ENCODE measurements around the gene CHAC1.

CHAC1 gene

DNA sequence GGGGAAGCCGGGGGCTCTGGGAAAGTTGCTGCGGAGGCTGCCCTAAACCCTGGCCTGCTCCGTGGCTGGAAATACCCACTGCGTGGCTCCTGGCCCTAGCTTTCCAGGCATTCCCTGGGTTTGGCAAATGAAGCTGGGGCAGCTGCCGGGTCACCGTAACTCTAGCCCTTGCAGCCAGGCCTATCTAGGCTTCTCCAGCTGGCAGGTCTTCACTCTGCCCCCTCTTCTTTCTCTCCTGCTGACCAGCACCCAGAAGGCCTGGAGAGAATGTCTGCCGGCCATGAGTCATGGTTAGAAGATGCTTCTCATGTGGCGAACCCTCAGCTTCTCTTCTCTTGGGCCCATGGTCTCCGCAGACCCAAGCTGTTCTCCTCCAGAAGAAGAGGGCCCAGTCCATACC lies 29.7 kb upstream of the CHAC1 start:
- no peak for DNase-seq (ENCODE audit: low read depth in 2 of 2, low spot score in 1 of 2)

DNA sequence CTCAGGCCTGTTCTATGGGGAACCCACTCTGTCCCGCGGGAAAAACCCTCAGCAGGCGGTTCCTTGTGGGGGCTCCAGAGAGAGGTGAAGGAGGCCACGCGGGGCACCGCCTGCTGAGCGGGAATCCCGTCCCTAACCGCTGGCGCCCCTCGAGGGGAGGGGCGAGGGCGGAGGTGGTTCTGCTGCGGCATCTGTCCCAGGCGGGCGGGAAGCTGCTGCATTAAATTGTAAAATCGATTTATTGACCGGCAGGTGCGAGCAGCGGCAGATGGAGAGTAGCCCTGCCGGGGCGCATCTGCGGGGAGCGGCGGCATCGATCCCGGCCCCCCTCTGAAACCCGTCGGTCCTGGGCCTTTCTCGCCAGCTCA lies 27.8 kb upstream of the CHAC1 start:
- no peak for DNase-seq (ENCODE audit: low read depth in 2 of 2, low spot score in 1 of 2)

DNA sequence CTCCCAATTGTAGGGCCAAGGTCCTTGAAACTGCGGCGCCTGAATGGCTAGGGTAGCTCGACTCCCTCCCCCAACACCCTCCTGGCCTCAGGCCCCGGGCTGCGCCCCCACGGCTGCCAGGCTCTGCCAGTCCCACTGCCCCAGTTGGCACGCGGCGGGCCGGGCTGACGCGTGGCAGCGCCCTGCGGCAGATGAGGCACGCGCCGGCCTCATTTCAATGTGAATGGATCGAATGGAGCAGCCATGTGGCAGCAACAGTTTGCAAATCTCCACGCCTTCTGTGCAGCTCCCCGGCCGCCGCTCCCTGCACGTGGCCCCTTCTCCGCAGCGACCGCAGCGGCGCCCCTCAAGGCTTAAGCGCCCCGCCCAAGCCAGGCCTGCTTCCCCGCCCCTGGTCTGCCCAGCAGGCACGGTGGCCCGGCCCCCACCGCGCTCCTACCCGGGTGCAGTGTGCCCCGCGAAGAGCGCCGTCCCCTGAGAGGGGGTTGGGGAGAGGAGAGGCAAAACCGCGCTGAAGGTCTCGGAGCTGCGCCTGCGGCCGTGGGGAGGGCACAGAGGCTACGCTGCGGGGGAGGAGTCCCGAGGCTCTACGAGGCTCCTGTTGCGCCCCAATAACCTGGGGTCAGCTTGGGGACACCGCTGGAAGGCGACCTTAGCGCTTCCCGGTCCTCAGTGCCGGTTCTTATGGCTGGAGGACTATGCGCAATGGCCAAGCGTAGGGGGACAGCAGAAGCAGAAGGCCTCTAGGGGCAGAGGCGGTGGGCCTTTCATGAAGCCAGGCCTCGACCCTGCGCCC lies 27.2 kb upstream of the CHAC1 start:
- DNase-seq (ENCODE audit: low read depth in 2 of 2, low spot score in 1 of 2) = no peak

DNA sequence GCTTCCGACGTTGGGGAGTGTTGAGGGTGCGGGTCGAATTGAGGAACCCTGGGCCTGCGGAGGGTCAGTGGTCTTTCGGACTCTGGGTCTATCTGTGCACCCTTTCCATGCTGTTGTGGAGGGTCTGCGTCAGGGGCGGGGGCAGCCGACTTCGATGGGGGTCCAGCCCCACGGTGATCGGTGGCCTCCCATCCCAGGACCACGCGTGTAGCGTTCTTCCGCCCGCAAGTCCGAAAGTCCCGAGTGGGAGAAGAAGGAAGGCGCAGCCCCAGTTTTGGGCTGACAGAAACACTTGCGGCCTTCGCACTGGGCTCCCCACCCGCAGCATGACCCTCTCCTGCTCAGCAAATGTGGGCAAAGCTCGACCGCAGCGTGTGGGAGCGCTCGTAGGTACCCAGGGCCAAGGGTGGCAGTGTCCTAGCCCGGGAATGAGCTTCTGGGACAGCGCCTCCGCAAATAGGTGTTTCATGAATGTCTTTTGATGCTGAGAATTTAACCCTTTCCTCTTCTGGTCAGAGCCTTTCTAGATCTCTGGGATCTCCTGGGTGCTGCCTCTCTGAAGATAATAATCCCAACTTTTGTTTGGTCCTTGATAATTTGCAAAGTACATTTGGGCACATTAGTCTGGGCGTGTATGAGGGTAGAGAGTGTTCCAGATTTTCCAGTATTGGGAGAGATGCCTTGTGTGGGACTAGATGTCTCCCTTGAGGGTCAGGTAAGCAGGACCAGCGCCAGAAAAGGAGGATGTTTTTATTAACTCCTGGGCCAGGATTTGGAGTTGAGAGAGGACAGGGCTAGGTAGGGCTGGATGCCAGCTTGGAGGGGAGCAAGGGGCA lies 26.4 kb upstream of the CHAC1 start:
- DNase-seq (ENCODE audit: low read depth in 2 of 2, low spot score in 1 of 2) = no peak

DNA sequence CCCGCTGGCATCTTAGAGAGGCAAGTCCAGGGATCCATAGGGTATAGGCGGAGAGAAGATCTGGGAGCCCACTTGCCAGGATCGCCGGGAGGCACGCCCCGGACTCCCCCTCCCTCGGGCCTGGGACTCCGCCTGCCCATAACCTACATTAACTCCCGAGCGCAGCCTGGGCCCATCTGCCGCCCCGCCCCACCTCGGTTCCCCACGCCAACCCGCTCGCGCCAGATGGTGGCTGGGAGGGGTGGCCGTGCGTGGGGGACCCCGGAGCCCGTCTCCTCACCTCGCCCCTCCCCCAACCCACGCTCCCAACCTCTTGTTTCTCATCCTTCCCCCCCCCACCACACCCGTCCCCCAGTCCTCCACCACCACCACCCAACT lies 25.8 kb upstream of the CHAC1 start:
- no peak for DNase-seq (ENCODE audit: low read depth in 2 of 2, low spot score in 1 of 2)

DNA sequence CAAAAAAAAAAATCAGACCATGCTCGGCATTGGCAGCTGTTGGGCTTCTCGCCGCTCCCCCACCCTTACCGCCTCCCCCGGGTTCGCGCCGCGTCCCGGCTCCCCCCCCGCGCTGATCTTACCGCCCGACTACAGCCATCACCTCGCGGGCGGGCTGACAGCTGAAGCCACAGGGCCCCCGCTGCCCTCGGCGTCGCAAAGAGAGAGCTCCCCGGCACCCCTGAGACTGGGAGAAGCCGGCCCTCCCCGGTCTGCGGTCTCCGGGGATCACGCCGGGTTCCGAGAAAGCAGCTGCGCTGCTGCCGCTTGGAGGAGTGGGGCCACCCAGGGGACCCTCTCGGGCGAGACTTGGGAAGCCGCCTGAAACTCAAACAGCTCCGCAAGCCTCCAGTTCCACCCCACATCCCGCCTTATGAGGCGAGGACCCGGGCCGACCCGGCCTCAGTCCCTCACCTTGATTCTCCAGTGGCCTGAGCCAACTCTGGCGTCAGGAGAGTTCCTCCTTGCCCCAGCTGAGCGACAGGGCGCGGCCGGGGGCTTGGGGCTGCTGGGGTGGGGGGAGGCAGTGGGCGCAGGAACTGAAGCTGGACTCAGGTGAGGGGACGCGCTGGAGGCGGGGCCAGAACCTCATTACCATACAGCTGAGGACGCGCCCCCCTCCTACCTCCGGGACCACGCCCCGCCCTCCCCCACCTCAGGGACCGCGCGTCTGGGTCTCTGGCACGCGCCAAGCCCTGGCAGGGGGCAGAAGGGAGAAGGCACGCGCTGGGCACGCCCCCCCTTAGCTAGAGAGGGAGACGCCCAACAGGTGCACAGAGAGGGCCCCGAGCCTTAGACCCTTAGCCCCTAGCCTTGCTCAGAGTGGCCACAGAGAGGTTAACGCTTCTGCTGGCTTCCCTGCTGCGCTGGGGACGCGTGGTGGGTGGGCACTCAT lies 25.1 kb upstream of the CHAC1 start:
- no peak for DNase-seq (ENCODE audit: low read depth in 2 of 2, low spot score in 1 of 2)

DNA sequence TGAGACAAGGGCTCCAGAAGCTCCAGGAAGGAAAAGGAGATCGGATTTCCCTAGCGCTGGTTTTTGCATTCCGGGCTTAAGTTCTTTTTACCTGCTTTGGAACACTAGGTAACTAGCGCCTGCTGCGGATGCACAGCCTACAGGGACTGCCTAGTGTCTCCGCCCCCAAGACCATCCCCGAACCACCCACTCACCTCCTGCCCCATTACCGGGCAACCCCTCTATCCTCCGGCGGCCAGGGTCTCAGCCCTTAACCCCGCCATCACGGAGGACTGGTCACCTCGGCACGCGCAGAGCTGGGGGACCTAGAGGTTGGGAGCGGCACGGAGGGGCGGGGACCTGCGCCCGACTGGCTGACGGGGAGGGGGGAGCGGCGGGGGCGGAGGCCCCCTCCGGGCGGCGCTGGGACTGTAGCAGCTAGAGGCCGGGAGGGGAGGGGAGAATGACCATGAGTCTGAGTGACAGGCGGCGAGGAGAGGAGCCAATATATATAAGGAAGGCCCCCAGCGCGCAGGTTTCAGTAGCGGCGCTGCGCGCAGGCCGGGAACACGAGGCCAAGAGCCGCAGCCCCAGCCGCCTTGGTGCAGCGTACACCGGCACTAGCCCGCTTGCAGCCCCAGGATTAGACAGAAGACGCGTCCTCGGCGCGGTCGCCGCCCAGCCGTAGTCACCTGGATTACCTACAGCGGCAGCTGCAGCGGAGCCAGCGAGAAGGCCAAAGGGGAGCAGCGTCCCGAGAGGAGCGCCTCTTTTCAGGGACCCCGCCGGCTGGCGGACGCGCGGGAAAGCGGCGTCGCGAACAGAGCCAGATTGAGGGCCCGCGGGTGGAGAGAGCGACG lies 24.2 kb upstream of the CHAC1 start, which contains the start of gene DLL4:
TSS of gene DLL4 (plus strand) at position 520 of the 839 bp plus-strand sequence. CDS start 329 bp downstream, outside the sequence.
- no peak for DNase-seq (ENCODE audit: low read depth in 2 of 2, low spot score in 1 of 2)

DNA sequence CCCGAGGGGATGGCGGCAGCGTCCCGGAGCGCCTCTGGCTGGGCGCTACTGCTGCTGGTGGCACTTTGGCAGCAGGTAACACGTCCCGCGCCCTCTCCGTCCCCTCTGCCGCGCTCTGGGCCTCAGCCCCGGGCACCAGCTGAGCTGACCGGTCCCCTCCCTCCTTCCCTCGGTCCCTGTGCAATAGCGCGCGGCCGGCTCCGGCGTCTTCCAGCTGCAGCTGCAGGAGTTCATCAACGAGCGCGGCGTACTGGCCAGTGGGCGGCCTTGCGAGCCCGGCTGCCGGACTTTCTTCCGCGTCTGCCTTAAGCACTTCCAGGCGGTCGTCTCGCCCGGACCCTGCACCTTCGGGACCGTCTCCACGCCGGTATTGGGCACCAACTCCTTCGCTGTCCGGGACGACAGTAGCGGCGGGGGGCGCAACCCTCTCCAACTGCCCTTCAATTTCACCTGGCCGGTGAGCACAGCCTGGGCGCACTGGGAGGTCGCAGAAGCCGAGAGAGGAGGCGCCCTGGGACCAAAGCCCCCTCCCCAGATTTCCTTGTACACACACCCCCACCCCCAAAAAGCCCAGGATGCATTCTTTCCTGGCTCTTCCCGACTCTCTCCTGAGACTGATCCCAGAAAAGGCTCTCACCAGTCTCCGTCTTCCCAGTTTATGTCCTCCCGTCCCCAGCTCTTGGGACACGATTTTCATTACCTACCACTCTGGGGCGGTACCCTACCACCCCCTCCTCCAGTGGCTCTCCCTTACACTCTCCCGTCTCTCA lies 23.4 kb upstream of the CHAC1 start:
- no peak for DNase-seq (ENCODE audit: low read depth in 2 of 2, low spot score in 1 of 2)

DNA sequence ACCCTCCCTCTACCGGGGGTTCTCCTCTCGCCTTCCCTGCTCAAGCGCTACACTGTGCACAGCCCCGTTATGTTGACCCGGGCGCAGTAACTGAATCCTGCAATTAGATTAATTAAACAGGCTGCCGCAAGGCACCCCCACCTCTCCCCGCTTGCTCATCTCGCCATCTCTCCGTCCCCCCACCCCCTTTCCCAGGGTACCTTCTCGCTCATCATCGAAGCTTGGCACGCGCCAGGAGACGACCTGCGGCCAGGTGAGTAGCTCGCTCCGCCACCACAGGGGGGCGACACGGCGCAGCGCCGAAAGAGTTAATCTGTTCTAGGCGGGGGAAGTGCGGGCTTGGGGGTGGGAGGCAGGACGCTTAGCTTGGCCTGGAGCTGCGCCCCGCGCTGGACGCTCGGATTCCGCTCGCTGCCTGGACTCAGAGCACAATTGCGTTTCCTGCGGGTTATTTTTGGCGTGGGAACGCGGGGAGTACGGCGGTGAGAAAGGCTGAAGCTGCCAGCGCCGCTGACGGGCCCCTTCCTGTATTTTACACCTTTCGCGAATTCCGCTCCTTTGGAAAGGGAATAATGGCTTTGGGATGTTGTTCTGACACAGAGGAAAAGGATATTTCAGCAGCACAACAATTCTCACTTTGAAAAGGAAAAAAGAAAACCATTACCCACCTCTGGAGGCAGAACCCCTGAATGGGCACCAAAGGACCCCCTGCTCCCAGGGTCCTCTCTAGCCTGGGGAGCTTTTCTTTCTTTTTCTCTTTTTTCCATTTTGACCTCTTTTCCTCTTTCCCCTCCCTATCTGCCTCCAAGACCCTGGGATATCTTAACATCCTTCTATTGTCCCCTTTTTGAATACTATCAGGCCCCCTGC lies 22.6 kb upstream of the CHAC1 start:
- no peak for DNase-seq (ENCODE audit: low read depth in 2 of 2, low spot score in 1 of 2)

DNA sequence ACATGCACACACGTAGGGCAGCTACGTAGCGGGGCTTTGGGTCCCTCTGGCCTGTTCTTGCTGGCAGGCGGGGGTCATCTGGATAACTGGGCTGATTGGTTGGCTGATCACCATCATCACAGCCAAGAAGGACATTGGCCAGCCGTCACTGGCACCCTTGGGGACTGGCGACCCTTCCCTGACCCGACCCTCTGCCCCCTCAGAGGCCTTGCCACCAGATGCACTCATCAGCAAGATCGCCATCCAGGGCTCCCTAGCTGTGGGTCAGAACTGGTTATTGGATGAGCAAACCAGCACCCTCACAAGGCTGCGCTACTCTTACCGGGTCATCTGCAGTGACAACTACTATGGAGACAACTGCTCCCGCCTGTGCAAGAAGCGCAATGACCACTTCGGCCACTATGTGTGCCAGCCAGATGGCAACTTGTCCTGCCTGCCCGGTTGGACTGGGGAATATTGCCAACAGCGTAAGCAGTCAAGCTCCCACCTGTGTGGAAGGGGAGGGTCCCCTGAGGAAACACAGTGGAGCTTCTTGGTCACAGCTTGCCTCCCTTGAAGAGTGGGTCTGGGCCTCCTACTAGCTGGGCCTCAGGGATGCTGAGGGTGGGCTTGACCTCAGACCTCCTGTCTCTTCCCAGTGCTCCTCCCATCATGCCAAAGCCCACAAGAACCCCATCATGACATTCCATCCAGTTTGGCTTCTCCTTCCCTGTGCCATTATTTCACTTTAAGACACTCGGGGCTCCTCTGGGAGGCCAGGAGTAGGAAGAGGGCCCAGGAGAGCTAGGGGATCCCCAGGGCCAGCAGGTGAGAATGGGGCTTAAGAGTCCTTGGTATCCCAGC lies 21.8 kb upstream of the CHAC1 start:
- DNase-seq (ENCODE audit: low read depth in 2 of 2, low spot score in 1 of 2) = no peak

DNA sequence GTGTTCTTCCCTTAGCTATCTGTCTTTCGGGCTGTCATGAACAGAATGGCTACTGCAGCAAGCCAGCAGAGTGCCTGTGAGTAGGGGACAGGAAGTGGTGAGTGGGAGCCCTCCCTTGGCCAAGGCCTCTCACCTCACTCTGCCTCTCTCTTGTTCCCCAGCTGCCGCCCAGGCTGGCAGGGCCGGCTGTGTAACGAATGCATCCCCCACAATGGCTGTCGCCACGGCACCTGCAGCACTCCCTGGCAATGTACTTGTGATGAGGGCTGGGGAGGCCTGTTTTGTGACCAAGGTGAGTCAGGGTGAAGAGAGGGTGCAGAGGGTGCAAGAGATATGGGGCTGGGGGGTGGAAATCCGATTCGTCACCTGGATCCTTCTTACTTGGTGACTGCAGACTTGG lies 21.1 kb upstream of the CHAC1 start:
- no peak for DNase-seq (ENCODE audit: low read depth in 2 of 2, low spot score in 1 of 2)

DNA sequence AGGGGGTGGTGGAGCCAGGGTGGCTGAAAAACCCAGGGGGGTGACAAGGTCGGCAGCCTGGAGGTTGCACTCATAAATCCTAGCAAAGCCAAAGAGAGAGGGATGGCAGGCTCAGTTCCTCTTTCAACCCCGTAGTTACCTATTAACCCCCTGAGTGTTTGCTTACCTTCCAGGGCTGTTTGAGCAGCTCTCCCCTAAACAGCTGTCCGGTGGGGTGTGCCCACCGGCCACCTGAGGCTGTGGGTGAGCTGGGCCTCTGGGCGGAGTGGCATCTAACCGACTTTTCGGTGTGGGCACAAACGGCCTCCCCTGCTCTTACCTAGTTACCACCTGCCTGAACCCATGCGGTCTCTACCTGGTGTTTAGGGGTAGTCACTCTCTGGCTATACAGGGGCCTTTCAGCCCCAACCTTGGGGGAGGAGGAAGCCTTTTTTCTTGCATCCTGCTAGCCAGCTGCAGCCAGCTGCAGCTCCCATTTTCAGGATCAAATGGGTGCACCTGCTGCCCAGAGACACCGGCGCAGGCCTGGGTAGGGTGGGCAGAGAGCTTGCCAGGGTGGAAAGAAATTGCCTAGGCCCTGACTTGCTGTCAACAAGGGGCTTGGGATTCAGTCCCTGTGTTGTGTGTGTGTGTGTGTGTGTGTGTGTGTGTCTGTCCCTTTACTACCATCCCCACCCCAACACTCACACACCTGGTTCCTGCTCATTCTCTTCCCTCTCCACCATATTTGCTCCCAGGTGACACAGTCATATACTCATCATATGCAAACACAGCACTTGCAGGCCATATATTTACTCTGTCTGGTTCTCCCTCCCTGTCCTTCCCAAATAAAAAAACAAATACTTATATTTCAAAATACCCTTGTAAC lies 20.4 kb upstream of the CHAC1 start:
- no peak for DNase-seq (ENCODE audit: low read depth in 2 of 2, low spot score in 1 of 2)

DNA sequence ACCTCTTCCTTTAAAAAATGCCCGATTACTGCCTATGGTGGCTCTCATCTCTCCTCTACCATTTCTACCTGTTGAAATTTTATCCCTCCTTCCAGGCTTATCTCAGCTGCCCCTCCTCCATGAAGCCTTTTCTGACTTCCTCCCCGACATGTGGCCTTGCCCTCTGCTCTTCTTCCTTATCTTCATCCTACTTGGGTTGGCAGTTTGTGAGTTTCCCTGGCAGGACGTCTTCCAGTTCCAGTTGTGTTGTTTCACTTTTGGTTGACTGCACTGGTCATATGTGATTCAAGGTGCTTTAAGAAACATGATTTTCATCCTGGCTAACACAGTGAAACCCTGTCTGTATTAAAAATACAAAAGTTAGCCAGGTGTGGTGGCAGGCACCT lies 19.8 kb upstream of the CHAC1 start:
- DNase-seq (ENCODE audit: low read depth in 2 of 2, low spot score in 1 of 2) = no peak

DNA sequence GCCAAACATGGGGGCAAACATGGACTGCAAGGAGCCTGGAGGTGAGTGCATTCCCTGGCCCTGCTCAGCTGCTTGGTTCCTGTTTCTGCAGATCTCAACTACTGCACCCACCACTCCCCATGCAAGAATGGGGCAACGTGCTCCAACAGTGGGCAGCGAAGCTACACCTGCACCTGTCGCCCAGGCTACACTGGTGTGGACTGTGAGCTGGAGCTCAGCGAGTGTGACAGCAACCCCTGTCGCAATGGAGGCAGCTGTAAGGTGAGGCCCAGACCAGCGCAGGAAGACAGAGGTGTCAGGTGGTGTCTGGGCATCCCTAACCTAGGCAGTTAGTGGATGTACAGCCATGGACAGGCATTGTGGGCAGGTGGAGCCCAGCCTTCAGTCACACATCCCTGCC lies 18.8 kb upstream of the CHAC1 start:
- DNase-seq (ENCODE audit: low read depth in 2 of 2, low spot score in 1 of 2) = no peak

DNA sequence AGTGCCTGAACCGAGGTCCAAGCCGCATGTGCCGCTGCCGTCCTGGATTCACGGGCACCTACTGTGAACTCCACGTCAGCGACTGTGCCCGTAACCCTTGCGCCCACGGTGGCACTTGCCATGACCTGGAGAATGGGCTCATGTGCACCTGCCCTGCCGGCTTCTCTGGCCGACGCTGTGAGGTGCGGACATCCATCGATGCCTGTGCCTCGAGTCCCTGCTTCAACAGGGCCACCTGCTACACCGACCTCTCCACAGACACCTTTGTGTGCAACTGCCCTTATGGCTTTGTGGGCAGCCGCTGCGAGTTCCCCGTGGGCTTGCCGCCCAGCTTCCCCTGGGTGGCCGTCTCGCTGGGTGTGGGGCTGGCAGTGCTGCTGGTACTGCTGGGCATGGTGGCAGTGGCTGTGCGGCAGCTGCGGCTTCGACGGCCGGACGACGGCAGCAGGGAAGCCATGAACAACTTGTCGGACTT lies 17.0 kb upstream of the CHAC1 start:
- no peak for DNase-seq (ENCODE audit: low read depth in 2 of 2, low spot score in 1 of 2)

DNA sequence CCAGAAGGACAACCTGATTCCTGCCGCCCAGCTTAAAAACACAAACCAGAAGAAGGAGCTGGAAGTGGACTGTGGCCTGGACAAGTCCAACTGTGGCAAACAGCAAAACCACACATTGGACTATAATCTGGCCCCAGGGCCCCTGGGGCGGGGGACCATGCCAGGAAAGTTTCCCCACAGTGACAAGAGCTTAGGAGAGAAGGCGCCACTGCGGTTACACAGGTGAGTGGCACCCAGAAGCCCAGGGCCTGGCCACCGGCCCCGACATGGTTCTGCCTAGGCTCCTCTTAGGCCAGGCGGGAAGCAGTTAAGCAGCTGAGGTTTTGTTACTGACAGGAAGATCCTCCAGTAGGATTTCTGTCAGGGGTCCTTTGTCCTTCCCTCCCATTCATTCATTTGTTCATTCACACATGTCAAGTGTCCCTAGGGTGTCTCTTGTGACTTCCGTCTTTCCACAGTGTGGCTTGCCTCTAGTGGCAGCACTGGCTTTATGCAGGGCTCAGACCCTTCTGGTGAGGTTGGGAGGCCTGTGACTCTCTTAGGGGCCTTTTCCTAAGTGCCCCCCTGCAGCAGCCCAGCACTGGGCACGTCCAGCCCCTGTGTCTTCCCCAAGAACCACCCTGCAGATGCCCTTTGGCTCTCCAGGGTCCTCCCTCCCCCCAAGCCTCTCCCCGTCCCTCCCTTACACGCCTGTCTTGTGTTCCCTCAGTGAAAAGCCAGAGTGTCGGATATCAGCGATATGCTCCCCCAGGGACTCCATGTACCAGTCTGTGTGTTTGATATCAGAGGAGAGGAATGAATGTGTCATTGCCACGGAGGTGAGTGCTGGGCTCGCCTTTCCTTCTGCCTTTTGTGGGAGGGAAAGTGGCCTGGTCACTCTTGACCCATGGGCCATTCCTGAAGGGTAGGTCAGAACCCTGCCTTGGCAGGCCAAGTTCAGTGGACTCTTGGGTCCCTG lies 16.3 kb upstream of the CHAC1 start:
- no peak for DNase-seq (ENCODE audit: low read depth in 2 of 2, low spot score in 1 of 2)

Data from stimulated activated CD8-positive, alpha-beta memory T cell treated with anti-CD3 and anti-CD28 coated beads, Interleukin-4, amount 100 ng/mL, for 1 hour (primary cell).